LNCaP clone FGC (cell line): ENCODE measurements around the gene EIF3B.

ENCODE experiments used
- DNase-seq: peaks from one replicate; pipeline ENCODE4 v3.0.0-alpha.2; 2011; ENCODE audit warnings: low read depth
- H3K4me3 ChIP-seq: 2 replicates; pipeline ENCODE4 v1.5.1; 2011; ENCODE audit warnings: mild to moderate bottlenecking, low read depth, low read length, control low read depth
- CTCF ChIP-seq: IDR thresholded peaks from 2 replicates; pipeline ENCODE4 v1.5.1; 2012; ENCODE audit warnings: mild to moderate bottlenecking; ENCODE audit not compliant: control insufficient read depth, insufficient read depth; ENCODE audit errors: extremely low read depth

EIF3B gene

GRCh38 chr7:2358968-2359527 is 4.4 kb downstream of the EIF3B start:
- TF ChIP-seq CTCF, result no peak
- no peak overlapping the region for H3K4me3 ChIP-seq
- no peak for DNase-seq

- no peak overlapping the region for H3K4me3 ChIP-seq
- no peak for TF ChIP-seq CTCF
These were observed 5.0 kb downstream of the EIF3B start for GRCh38 chr7:2359610-2360009.

GRCh38 chr7:2360796-2361195 is 6.2 kb downstream of the EIF3B start:
- H3K4me3 ChIP-seq, result no peak overlapping the region
- no peak for DNase-seq
- no peak for TF ChIP-seq CTCF

More at GRCh38 chr7:2359610-2360009, 5.0 kb downstream of the EIF3B start:
- DNase-seq, result no peak

GRCh38 chr7:2362385-2363088 is 7.9 kb downstream of the EIF3B start:
- DNase-seq, result no peak
- TF ChIP-seq CTCF, result no peak
- H3K4me3 ChIP-seq, result no peak overlapping the region

- DNase-seq, result no peak
- no peak for TF ChIP-seq CTCF
These were observed 14.5 kb downstream of the EIF3B start for GRCh38 chr7:2369139-2369538.

GRCh38 chr7:2371329-2371728 is 16.7 kb downstream of the EIF3B start:
- DNase-seq, result no peak
- H3K4me3 ChIP-seq, result no peak overlapping the region
- no peak for TF ChIP-seq CTCF

More at GRCh38 chr7:2369139-2369538, 14.5 kb downstream of the EIF3B start:
- H3K4me3 ChIP-seq, result no peak overlapping the region

DNA sequence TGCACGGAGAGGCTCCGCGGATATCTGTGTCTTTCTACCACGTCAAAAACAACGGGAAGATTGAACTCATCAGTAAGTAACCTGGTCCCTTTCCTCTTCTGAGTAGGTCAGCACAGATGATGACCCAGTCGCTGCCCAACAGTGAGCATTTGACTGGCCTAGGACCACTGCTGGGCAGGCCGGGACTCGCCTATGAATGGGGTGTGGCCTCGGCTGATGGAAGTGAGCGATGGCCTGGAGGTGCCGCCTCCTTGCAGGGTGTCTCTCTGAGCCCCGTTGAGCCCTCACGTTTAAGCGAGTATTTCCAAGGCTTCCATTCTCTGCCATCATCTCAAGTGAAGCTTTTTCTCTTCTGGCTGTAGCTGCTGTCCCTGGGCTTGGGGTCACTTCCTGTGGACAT is 18.1 kb downstream of the EIF3B start:
- no peak for DNase-seq
- no peak overlapping the region for H3K4me3 ChIP-seq
- TF ChIP-seq CTCF, result no peak
